ENCODE data around the gene AATF.

DNA sequence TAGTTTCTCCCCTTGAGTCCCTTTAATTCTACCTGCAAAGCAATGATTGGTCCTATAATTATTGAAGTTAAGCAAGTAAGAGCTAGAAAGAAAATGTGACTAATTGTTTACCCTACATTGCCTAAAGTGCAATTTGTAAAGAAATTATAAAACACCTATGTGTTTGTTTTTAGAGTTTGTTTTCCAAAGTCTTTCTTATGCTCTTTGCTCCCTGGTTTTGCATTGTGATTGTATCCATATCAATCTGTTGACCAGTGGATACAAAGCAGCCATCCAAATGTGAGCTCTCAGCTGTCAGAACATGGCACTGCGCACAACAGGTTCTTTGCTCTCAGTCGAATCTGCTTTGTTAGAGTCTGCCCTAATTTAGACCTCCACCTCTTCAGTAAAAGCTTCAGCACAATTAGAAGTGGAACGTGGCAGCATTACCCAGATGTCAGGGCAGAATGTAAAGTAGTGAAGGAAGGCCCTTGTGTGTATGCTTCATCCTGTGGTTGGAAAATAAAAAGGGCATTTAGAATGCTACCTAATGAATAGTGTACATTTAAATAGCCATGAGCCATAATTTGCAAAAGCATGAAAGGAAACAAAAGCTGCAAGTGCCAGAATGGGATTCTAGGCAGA is 70.5 kb downstream of the AATF start:
- TF ChIP-seq FOXM1 (IDR thresholded peaks at IDR 0.05; ENCODE audit: borderline replicate concordance), result no peak
- no peak for TF ChIP-seq ARNT (IDR thresholded peaks at IDR 0.05)
- TF ChIP-seq FOXK2 (IDR thresholded peaks at IDR 0.05), result no peak
- TF ChIP-seq HDGF (IDR thresholded peaks at IDR 0.05; ENCODE audit: borderline replicate concordance), result no peak
- TF ChIP-seq L3MBTL2 (conservative IDR thresholded peaks at IDR 0.05), result no peak
- TF ChIP-seq ZNF384 (IDR thresholded peaks at IDR 0.05), result no peak
- TF ChIP-seq SP1 (IDR thresholded peaks at IDR 0.05), result no peak
